ENCODE results near the gene EGLN2. TPM values are rescaled to one million over a fixed set of nuclear protein-coding genes. Genes with fewer than 3 reads are reported as not detected.

EGLN2 gene
- total RNA-seq, 1 experiment from 2014 or later, result 131 TPM

DNA sequence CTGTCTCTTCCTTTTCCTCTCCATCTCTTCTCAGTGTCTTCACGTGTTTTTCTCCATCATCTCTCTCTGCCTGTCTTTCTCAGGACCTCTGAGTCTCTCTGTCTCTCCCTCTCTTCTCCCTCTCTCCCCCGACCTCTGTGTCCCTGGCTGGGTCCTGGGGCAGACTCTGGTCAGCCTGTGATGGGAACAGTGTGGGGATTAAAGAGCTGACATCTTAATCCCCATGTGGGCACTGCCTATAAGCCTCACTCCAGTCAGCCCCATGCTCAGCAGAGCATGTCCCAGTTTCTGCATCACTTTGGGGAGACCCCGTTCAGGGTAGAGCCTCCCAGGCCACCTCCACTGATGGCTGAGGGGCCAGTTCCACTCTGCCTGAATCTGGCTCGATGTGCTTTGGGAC is 16.2 kb downstream of the EGLN2 start:
- Histone ChIP-seq H4K5ac (ENCODE audit: insufficient read length, low read depth, low read length) (no peak overlapping the region), H3K79me2 (ENCODE audit: insufficient read depth, low read length) (no peaks in the 10 kb centered on the region), H3K18ac (ENCODE audit: insufficient read length, low read depth, low read length) (no peak overlapping the region), H2BK120ac (ENCODE audit: low read depth, low read length, poor library complexity, severe bottlenecking) (no peak overlapping the region), H2AK5ac (ENCODE audit: insufficient read length, low read length) (no peak overlapping the region), H3K14ac (ENCODE audit: insufficient read depth, low read length) (no peak overlapping the region), H3K9me3 (ENCODE audit: control insufficient read depth, low read depth, low read length) (no peaks in the 10 kb centered on the region), H3K4me2 (ENCODE audit: insufficient read depth, insufficient read length, low read length) (no peak overlapping the region), H3T11ph (ENCODE audit: low read length) (no peak overlapping the region), H2BK5ac (ENCODE audit: insufficient read length, low read length) (no peak overlapping the region), H3K4ac (ENCODE audit: low read depth, low read length) (no peak overlapping the region), H3K23ac (ENCODE audit: insufficient read length, low read depth, low read length) (no peak overlapping the region), H4K91ac (ENCODE audit: insufficient read length, low read depth, low read length) (no peak overlapping the region), H3K79me1 (ENCODE audit: insufficient read depth, low read depth, low read length, poor library complexity, severe bottlenecking) (no peaks in the 10 kb centered on the region), H2BK20ac (ENCODE audit: low read depth, low read length, poor library complexity, severe bottlenecking) (no peak overlapping the region), H4K8ac (replicated peaks; ENCODE audit: insufficient read length, low read depth, low read length) (no peak overlapping the region), H3K56ac (ENCODE audit: insufficient read length, low read depth, low read length) (no peak overlapping the region), H4K20me1 (ENCODE audit: control insufficient read depth, insufficient read depth, insufficient read length) (no peaks in the 10 kb centered on the region), H3K27ac (ENCODE audit: insufficient read length, low read depth, low read length) (no peak overlapping the region), H3K9ac (ENCODE audit: extremely low read depth, insufficient read length, low read length) (no peak overlapping the region), H3K23me2 (ENCODE audit: insufficient read length, low read depth, low read length, poor library complexity, severe bottlenecking) (peaks cover 15% of the 10 kb centered on the region), H2BK12ac (ENCODE audit: insufficient read length, low read depth, low read length) (no peak overlapping the region), H3K27me3 (ENCODE audit: insufficient read depth, low read length) (0 out of 2 replicates have a peak, but pooled peaks cover 2% of the 10 kb centered on the region), H2AFZ (ENCODE audit: low read length) (no peak overlapping the region), H3K4me1 (ENCODE audit: insufficient read depth, low read length) (no peaks in the 10 kb centered on the region), H2BK15ac (ENCODE audit: low read depth, low read length) (no peak overlapping the region)
- H3K9me3 Mint-ChIP-seq, result no peaks in the 10 kb centered on the region; a peak in 1 of 5 replicates
- DNase-seq, result no peak
- no peak overlapping the region; a peak in 1 of 7 replicates for H3K27ac Mint-ChIP-seq
- H3K4me3 Mint-ChIP-seq, result no peak overlapping the region
- TF ChIP-seq, protein P1, sequence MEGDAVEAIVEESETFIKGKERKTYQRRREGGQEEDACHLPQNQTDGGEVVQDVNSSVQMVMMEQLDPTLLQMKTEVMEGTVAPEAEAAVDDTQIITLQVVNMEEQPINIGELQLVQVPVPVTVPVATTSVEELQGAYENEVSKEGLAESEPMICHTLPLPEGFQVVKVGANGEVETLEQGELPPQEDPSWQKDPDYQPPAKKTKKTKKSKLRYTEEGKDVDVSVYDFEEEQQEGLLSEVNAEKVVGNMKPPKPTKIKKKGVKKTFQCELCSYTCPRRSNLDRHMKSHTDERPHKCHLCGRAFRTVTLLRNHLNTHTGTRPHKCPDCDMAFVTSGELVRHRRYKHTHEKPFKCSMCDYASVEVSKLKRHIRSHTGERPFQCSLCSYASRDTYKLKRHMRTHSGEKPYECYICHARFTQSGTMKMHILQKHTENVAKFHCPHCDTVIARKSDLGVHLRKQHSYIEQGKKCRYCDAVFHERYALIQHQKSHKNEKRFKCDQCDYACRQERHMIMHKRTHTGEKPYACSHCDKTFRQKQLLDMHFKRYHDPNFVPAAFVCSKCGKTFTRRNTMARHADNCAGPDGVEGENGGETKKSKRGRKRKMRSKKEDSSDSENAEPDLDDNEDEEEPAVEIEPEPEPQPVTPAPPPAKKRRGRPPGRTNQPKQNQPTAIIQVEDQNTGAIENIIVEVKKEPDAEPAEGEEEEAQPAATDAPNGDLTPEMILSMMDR (conservative IDR thresholded peaks at IDR 0.05), result no peak
- H3K36me3 Mint-ChIP-seq (ENCODE audit: insufficient read depth in 1 of 3, low read depth in 3 of 3), result no peaks in the 10 kb centered on the region
- H3K27me3 Mint-ChIP-seq (ENCODE audit: low read depth), result peaks cover 62% of the 10 kb centered on the region
- H3K4me1 Mint-ChIP-seq, result peaks cover 27 to 34% of the 10 kb centered on the region in 2 experiments
- WGBS (ENCODE audit: extremely low coverage, insufficient read length, low lambda C conversion rate), result no CpG with 5 or more reads among the region's 4 CpGs
